ENCODE data around the gene HOXB8.

DNA sequence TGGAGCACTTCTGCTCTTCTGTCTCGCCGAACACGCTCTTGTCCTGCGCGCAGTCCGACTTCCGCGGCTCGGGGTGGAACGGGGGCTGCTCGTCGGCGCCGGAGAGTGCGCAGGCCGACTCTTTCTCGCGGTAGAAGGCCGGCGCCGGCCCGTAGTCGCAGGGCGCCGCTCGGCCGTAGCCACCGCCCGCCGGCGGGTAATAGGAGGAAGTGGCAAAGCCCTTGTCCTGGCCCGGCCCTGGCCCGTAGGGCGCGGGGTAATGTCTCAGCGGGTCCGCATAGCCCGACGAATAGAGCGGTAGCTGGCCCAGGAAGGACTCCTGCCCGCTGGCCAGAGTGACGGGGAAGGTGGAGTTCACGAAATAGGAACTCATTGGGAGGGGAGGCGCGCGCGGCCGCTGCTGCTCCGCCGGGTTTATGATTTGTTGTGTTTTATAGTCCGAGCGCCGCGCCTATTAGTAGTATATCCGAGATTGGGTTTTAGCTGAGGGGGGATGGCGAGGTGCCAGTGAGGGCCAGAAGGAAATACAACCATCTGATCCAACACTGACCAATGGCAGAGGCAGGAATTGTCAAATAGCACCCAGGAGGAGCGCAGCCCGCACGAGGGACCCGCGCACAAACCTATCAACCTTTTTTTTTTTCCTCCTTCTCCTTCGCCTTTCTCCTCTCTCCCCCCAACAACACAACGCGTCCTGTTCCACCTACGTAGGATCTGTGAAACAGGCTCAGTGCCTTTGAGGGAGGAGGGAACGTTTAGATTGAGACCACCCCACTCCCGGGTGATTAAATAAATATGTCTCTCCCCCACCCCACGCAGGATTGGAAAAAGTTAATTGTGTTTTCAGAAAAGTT, 17.1 kb downstream of the HOXB8 start:
- TF ChIP-seq, protein P1, sequence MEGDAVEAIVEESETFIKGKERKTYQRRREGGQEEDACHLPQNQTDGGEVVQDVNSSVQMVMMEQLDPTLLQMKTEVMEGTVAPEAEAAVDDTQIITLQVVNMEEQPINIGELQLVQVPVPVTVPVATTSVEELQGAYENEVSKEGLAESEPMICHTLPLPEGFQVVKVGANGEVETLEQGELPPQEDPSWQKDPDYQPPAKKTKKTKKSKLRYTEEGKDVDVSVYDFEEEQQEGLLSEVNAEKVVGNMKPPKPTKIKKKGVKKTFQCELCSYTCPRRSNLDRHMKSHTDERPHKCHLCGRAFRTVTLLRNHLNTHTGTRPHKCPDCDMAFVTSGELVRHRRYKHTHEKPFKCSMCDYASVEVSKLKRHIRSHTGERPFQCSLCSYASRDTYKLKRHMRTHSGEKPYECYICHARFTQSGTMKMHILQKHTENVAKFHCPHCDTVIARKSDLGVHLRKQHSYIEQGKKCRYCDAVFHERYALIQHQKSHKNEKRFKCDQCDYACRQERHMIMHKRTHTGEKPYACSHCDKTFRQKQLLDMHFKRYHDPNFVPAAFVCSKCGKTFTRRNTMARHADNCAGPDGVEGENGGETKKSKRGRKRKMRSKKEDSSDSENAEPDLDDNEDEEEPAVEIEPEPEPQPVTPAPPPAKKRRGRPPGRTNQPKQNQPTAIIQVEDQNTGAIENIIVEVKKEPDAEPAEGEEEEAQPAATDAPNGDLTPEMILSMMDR (IDR thresholded peaks at IDR 0.05; ENCODE audit: low read depth, low read length), result no peak
- no peak for TF ChIP-seq EZH2phosphoT487 (IDR thresholded peaks at IDR 0.05; ENCODE audit: low read depth)

Measured in OCI-LY3 (cell line).